Fibroblast of skin of abdomen (primary cell): ENCODE results near the gene SATB1.

ENCODE experiments used
- DNase-seq: peaks from one replicate; pipeline ENCODE4 v3.0.0-alpha.2; 2013

The SATB1 gene

GRCh38 chr3:18398448-18398847, 26.7 kb downstream of the SATB1 start:
- DNase-seq: no peak

GRCh38 chr3:18396428-18396827, 28.7 kb downstream of the SATB1 start:
- no peak for DNase-seq

- no peak for DNase-seq
These were observed 30.6 kb downstream of the SATB1 start for GRCh38 chr3:18394384-18394995.

GRCh38 chr3:18393906-18394305, 31.2 kb downstream of the SATB1 start:
- peak; percentile 13 for DNase-seq

GRCh38 chr3:18390024-18390660, 35.0 kb downstream of the SATB1 start:
- no peak for DNase-seq

- peak; percentile 3 for DNase-seq
These were observed 35.9 kb downstream of the SATB1 start for GRCh38 chr3:18389108-18389733.

GRCh38 chr3:18386274-18386890, 38.8 kb downstream of the SATB1 start:
- DNase-seq: no peak

GRCh38 chr3:18385706-18386105, 39.4 kb downstream of the SATB1 start:
- no peak for DNase-seq

GRCh38 chr3:18382760-18383369, 42.3 kb downstream of the SATB1 start:
- DNase-seq: no peak

GRCh38 chr3:18379647-18380046, 45.5 kb downstream of the SATB1 start:
- no peak for DNase-seq

- no peak for DNase-seq
These were observed 46.9 kb downstream of the SATB1 start for GRCh38 chr3:18378218-18378617.

GRCh38 chr3:18376682-18377081, 48.5 kb downstream of the SATB1 start:
- DNase-seq: no peak

GRCh38 chr3:18372786-18373405, 52.2 kb downstream of the SATB1 start:
- no peak for DNase-seq

GRCh38 chr3:18370672-18371071, 54.5 kb downstream of the SATB1 start:
- no peak for DNase-seq

GRCh38 chr3:18369551-18370185, 55.5 kb downstream of the SATB1 start:
- peak; percentile 61 for DNase-seq

GRCh38 chr3:18366258-18366657, 58.9 kb downstream of the SATB1 start:
- DNase-seq: no peak

GRCh38 chr3:18363338-18363737, 61.8 kb downstream of the SATB1 start:
- no peak for DNase-seq

- DNase-seq: no peak
These were observed 67.4 kb downstream of the SATB1 start for GRCh38 chr3:18357747-18358146.

GRCh38 chr3:18355832-18356231, 69.3 kb downstream of the SATB1 start:
- no peak for DNase-seq

- DNase-seq: peak; percentile 85
These were observed 70.4 kb downstream of the SATB1 start for GRCh38 chr3:18354701-18355100.

- DNase-seq: no peak
These were observed 73.1 kb downstream of the SATB1 start for GRCh38 chr3:18351823-18352744.
